GM21423 (cell line): ENCODE measurements around the gene NPHS1.
"Not testable (repeated sequence)": the region's sequence is repeated elsewhere in the genome, so short reads cannot be mapped to it uniquely, and the experiment has no call there.

Experiments used
- ATAC-seq: cut with Tn5 transposase; IDR thresholded peaks from one replicate; pipeline ENCODE4 v1.9.1; 2021; ENCODE audit warnings: mild to moderate bottlenecking, moderate library complexity; ENCODE audit not compliant: unreplicated experiment

The NPHS1 gene, protein sequence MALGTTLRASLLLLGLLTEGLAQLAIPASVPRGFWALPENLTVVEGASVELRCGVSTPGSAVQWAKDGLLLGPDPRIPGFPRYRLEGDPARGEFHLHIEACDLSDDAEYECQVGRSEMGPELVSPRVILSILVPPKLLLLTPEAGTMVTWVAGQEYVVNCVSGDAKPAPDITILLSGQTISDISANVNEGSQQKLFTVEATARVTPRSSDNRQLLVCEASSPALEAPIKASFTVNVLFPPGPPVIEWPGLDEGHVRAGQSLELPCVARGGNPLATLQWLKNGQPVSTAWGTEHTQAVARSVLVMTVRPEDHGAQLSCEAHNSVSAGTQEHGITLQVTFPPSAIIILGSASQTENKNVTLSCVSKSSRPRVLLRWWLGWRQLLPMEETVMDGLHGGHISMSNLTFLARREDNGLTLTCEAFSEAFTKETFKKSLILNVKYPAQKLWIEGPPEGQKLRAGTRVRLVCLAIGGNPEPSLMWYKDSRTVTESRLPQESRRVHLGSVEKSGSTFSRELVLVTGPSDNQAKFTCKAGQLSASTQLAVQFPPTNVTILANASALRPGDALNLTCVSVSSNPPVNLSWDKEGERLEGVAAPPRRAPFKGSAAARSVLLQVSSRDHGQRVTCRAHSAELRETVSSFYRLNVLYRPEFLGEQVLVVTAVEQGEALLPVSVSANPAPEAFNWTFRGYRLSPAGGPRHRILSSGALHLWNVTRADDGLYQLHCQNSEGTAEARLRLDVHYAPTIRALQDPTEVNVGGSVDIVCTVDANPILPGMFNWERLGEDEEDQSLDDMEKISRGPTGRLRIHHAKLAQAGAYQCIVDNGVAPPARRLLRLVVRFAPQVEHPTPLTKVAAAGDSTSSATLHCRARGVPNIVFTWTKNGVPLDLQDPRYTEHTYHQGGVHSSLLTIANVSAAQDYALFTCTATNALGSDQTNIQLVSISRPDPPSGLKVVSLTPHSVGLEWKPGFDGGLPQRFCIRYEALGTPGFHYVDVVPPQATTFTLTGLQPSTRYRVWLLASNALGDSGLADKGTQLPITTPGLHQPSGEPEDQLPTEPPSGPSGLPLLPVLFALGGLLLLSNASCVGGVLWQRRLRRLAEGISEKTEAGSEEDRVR (N-terminal part only)

GRCh38 chr19:35852029-35852780 lies at the start of gene NPHS1:
Gene NPHS1, minus strand, starts transcription at chr19:35852504. Its CDS starts 667 bp downstream, at chr19:35851837.
- no peak for ATAC-seq

- ATAC-seq: no peak
Measured at GRCh38 chr19:35901055-35901644, 48.8 kb upstream of the NPHS1 start.

- peak; percentile 44 for ATAC-seq
Measured at GRCh38 chr19:35899547-35900214, 47.4 kb upstream of the NPHS1 start.

GRCh38 chr19:35898499-35898809 lies 46.1 kb upstream of the NPHS1 start:
- no peak for ATAC-seq

- no peak for ATAC-seq
Measured at GRCh38 chr19:35897706-35898451, 45.6 kb upstream of the NPHS1 start.

- no peak for ATAC-seq
Measured at GRCh38 chr19:35896643-35897040, 44.3 kb upstream of the NPHS1 start.

DNA sequence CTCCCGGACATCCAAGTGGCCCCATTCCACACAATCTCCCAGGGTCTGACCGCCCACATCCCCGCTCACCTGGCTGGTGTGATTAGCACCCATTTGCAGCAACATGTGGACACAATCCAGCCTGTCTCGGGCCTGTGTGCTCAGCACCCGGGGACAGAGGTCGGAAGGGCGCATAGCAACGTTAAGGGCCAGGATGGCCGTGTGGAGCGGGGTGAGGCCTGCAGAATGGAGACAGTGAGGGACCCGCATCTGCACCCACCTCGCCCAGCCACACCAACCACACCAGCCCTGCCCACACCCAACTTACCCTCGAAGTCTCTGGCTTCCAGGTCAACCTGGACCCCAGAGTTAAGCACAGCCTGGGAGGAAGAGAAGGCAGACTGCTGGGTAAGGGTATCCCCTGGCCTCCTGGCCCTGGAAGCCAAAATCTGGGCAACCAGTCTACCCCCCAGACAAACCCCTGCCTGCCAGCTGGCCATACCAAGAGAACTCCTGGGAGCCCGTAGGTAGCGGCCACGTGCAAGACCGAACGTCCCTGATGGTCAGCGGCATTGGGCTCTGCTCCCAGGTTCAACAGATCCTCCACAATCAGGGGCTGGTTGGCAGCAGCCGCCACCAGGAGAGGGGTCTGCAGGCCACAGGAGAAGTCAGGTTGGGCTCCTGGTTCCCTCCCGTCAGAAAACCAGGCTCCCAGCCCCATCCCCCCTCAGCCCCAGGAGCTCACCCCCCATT lies 43.8 kb upstream of the NPHS1 start:
- ATAC-seq: no peak

- no peak for ATAC-seq
Measured at GRCh38 chr19:35894342-35894741, 42.0 kb upstream of the NPHS1 start.

GRCh38 chr19:35891819-35892218 lies 39.5 kb upstream of the NPHS1 start:
- ATAC-seq: not testable (repeated sequence)

DNA sequence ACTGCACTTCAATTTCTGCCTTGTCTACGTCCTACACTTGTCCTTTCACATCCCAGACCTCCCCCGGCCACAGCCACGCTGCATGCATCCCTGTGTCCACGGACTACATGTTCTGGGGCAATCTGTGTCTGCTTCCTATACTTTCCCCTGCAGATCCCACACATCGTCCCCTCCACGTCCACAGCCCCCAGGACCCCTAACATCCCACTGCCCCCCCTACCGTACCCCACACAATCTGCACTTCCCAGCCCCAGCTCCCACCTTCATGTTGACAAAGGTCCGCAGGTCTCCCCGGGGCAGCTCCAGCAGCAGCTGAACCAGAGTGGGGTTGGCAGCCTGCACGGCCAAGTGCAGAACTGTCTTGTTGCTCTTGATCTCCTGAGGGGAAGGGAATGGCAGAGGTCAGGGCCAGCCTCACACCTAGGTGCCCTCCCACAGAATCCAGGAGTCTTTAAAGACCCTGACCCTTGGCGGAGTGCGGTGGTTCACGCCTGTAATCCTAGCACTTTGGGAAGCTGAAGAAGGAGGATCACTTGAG lies 37.9 kb upstream of the NPHS1 start:
- no peak for ATAC-seq

DNA sequence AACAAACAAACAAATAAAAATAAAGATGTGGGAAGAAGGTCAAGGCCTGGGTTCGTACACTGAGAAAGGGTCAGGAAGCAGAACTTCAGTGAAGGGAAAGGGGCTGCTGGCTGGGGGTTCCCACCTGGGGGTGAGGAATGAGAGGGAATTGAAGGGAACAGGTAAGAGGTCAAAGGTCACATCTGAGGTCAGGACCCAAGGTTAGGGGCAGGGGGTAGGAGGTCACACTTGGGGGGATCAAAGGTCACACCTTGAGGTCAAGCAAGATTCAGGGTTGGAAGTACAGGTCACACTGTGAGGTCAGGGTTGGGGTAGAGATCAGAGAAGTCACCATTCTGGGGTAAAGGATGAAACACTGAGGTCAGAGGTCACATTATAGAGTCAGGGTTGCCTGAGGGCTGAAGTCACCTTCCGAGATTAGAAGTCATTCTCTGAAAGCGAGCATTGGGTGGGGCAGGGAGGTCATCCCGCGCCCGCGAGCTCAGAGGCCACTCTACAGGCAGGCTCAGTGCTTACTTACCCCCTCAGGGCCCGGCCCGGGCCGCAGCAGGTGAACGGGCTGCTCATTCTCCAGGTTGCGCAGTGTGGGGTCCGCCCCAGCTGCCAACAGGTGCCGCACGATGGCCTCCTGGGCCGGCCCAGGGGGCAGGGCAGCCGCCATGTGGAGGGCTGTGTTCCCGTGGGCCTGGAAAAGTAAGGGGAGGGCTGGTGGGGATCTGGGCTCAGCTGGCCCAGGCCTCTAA lies 37.2 kb upstream of the NPHS1 start:
- no peak for ATAC-seq

- ATAC-seq: no peak
Measured at GRCh38 chr19:35888398-35888797, 36.1 kb upstream of the NPHS1 start.

GRCh38 chr19:35887197-35887596 lies 34.9 kb upstream of the NPHS1 start:
- no peak for ATAC-seq

DNA sequence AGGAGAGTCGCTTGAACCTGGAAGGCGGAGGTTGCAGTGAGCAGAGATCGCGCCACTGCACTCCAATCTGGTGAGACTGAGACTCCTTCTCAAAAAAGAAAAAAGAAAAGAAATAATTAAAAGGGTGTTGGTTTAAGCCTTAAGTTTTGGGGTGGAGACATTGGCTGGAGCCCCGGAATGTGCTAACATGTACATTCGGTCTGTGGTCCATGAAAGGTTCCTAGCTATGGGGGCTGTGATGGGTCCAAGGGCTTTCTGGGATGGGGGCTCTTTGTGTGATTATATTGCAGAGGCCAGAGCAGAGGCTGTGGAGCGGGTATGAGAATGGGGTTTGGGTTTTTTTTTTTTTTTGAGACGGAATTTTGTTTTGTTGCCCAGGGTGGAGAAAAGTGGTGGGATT lies 33.6 kb upstream of the NPHS1 start:
- no peak for ATAC-seq

DNA sequence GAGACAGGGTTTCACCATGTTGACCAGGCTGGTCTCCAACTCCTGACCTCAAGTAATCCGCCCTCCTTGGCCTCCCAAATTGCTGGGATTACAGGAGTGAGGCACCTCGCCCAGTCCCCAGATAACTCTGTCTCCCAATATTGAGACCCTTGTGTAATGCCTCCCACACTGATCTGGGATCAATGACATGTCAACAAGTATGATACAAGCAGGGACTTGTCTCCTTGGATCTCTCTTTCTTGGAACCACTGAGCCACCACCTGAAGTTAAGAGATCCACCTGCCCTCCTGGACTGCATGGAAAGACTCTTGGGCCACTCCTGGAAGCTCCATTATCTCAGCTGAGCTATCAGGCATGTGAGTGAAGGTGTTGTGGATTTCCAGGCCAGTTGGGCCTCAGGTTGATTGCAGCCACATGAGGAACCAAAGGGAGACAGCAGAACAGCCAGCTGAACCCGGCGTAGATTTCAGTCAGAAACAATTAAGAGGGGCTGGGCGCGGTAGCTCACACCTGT lies 33.0 kb upstream of the NPHS1 start:
- no peak for ATAC-seq

- ATAC-seq: no peak
Measured at GRCh38 chr19:35883882-35884281, 31.6 kb upstream of the NPHS1 start.

GRCh38 chr19:35882114-35882832 lies 30.0 kb upstream of the NPHS1 start:
- ATAC-seq: no peak
